K562 (cell line): ENCODE measurements around the gene PLEKHG1. TPM values are rescaled to one million over a fixed set of nuclear protein-coding genes. Genes with fewer than 3 reads are reported as not detected.

Experiments
- ATAC-seq: fragments of 200-7000 bp; cut with Tn5 transposase; 3 replicates; pipeline ENCODE4 v1.9.1; 2020; ENCODE audit warnings: moderate library complexity
- BruUV-seq: library from RNA; stranded (reverse); fragments of 400-500 nt; replicated peaks from 2 replicates; lab custom pipeline; 2021; lab: Mats Ljungman, UMichigan
- CTCF ChIA-PET: fragments of 300-600 bp; formaldehyde crosslinking; extraction: SDS; loops from one replicate; lab custom pipeline; 2021; ENCODE audit warnings: low intra/inter-chr PET ratio; lab: Yijun Ruan, JAX
- POLR2A ChIA-PET: fragments of 300-600, 350-650 bp; sonication (Branson Sonifier 250); formaldehyde crosslinking; extraction: SDS; loops from one replicate; lab custom pipeline; 2021; ENCODE audit warnings: antibody characterized with exemption, inconsistent platforms; lab: Yijun Ruan, JAX
- DNase-seq, 4 experiments: peaks; one replicate each; pipeline versions ENCODE4 v3.0.0 to v3.0.0-alpha.2; 2011 to 2018; ENCODE audit warnings: low spot score in 3 of 4, mixed read lengths in 3 of 4; ENCODE audit errors: extremely low read depth in 1 of 4
- FAIRE-seq: peaks from 2 replicates; lab custom pipeline; 2011; peaks lifted over from hg19 to GRCh38; lab: Jason Lieb, UNC
- H2AFZ ChIP-seq: 2 replicates; pipeline ENCODE4 v1.6.0; 2011; ENCODE audit warnings: low read depth, low read length, control low read depth, inconsistent platforms
- H3K27ac ChIP-seq: fragments of 200-600 bp; 3 replicates; pipeline ENCODE4 v1.8.0; 2011; ENCODE audit warnings: low read depth, mild to moderate bottlenecking, control low read depth, inconsistent platforms, low read length, moderate library complexity, mixed read lengths; ENCODE audit errors: extremely low read depth
- H3K27me3 ChIP-seq, 2 experiments: fragments of 300-600 bp in 1 of 2; 2 replicates in 1 of 2; 3 replicates in 1 of 2; pipeline versions ENCODE4 v1.6.0 to v1.8.0; 2011; ENCODE audit warnings: inconsistent platforms in 2 of 2, low read length in 2 of 2, mild to moderate bottlenecking in 1 of 2, mixed read lengths in 1 of 2, moderate library complexity in 1 of 2; ENCODE audit not compliant: control insufficient read depth in 2 of 2, insufficient read depth in 2 of 2
- H3K36me3 ChIP-seq: fragments of 300-600 bp; 3 replicates; pipeline ENCODE4 v1.8.0; 2011; ENCODE audit warnings: mild to moderate bottlenecking, low read length, inconsistent platforms; ENCODE audit not compliant: control insufficient read depth, insufficient read depth
- H3K4me1 ChIP-seq, 2 experiments: fragments of 200-600 bp in 1 of 2; replicated peaks in 1 of 2; 2 replicates in 1 of 2; 3 replicates in 1 of 2; pipeline versions ENCODE4 v1.5.1 to v1.8.0; 2011; ENCODE audit warnings: inconsistent platforms in 2 of 2, low read length in 2 of 2, mild to moderate bottlenecking in 1 of 2, mixed read lengths in 1 of 2, moderate library complexity in 1 of 2; ENCODE audit not compliant: control insufficient read depth in 2 of 2, insufficient read depth in 2 of 2
- H3K4me2 ChIP-seq: 2 replicates; pipeline ENCODE4 v1.6.1; 2011; ENCODE audit warnings: low read length, control low read depth, inconsistent platforms, mixed read lengths; ENCODE audit not compliant: insufficient read depth
- H3K4me3 ChIP-seq: fragments of 200-600 bp; sonication (generic), shearing (Covaris generic); 2 replicates; pipeline ENCODE4 v1.5.1; 2016; ENCODE audit warnings: control low read depth, inconsistent platforms
- H3K79me2 ChIP-seq: fragments of 200-600 bp; 3 replicates; pipeline ENCODE4 v1.8.0; 2011; ENCODE audit warnings: low read length, inconsistent platforms; ENCODE audit not compliant: control insufficient read depth, insufficient read depth
- H3K9ac ChIP-seq, 2 experiments: 2 replicates each; pipeline versions ENCODE4 v1.6.0 to v1.6.1; 2011; ENCODE audit warnings: low read depth in 2 of 2, low read length in 2 of 2, control low read depth in 1 of 2, inconsistent platforms in 1 of 2, mild to moderate bottlenecking in 1 of 2, mixed read lengths in 1 of 2; ENCODE audit not compliant: insufficient read depth in 1 of 2
- H3K9me1 ChIP-seq: one replicate; pipeline ENCODE4 v1.6.0; 2011; ENCODE audit warnings: inconsistent platforms, mild to moderate bottlenecking, low read length, moderate library complexity; ENCODE audit not compliant: control insufficient read depth, insufficient read depth
- H3K9me3 ChIP-seq: replicated peaks from 2 replicates; pipeline ENCODE4 v1.5.1; 2011; ENCODE audit warnings: low read depth, low read length, inconsistent platforms; ENCODE audit not compliant: control insufficient read depth, insufficient read depth
- H4K20me1 ChIP-seq: replicated peaks from 2 replicates; pipeline ENCODE4 v1.6.1; 2011; ENCODE audit warnings: low read length, inconsistent platforms, mixed read lengths; ENCODE audit not compliant: control insufficient read depth, insufficient read depth
- HDAC6 ChIP-seq: IDR thresholded peaks from 2 replicates; pipeline ENCODE4 v1.6.1; 2012; ENCODE audit warnings: low read depth, mild to moderate bottlenecking, control low read depth, inconsistent platforms, low read length, moderate library complexity
- HLTF ChIP-seq: fragments of 450-650 bp; IDR thresholded peaks from 2 replicates; pipeline ENCODE4 v1.6.1; 2016
- MAFF ChIP-seq: IDR thresholded peaks from 2 replicates; pipeline ENCODE4 v1.6.1; 2012; ENCODE audit warnings: low read length, improper control_type of control experiment
- MEF2D ChIP-seq: conservative IDR thresholded peaks from 2 replicates; pipeline ENCODE4 v1.6.1; 2016; ENCODE audit warnings: low read depth, missing genetic modification characterization, missing compliant biosample characterization
- NR2F6 ChIP-seq: fragments of 450-650 bp; formaldehyde crosslinking; IDR thresholded peaks from 2 replicates; pipeline ENCODE4 v1.4.0; 2020; ENCODE audit warnings: mild to moderate bottlenecking
- POLR2B ChIP-seq: fragments of 450-650 bp; IDR thresholded peaks from 2 replicates; pipeline ENCODE4 v1.6.1; 2018; ENCODE audit warnings: low read depth; ENCODE audit not compliant: partially characterized antibody
- TAF9B ChIP-seq: fragments of 450-650 bp; IDR thresholded peaks from 2 replicates; pipeline ENCODE4 v1.6.1; 2018; ENCODE audit warnings: mild to moderate bottlenecking; ENCODE audit not compliant: partially characterized antibody
- ZNF780A ChIP-seq: fragments of 250-450 bp; sonication (Bioruptor Pico); IDR thresholded peaks from 2 replicates; pipeline ENCODE4 v1.5.0; 2021; ENCODE audit warnings: mild to moderate bottlenecking
- WGBS: fragments of 100-300 bp; shearing (Covaris generic); methylation state at CpG from one replicate; pipeline ENCODE4 v1.1.6; 2016; ENCODE audit warnings: low coverage, mixed read lengths; ENCODE audit not compliant: insufficient coverage; ENCODE audit errors: missing lambda C conversion rate; 5-methylcytosine and 5-hydroxymethylcytosine counted together
- in situ Hi-C: fragments of 300-500 bp; cut with MboI; formaldehyde crosslinking; loops from 4 replicates; pipeline ENCODE4 v1.15.0; 2018; ENCODE audit warnings: inconsistent platforms, mixed read lengths
- intact Hi-C: fragments of 100-400 bp; cut with micrococcal nuclease; formaldehyde crosslinking; loops from 2 replicates; pipeline ENCODE4 v1.14.2; 2022
- polyA plus RNA-seq, 8 experiments: library from polyadenylated mRNA; depleted of rRNA in 4 of 8; stranded (reverse) in 5 of 8; unstranded in 3 of 8; fragments of >200 nt; fragmentation: Nextera tagmentation in 2 of 8; fragmentation: Illumina TruSeq in 1 of 8; extraction: Ambion mirVana in 2 of 8; extraction: Trizol in 1 of 8; gene quantifications; 2 replicates each; pipeline versions ENCODE4 v1.2.1 to v1.2.3, GENCODE V29; 2011 to 2014; ENCODE audit warnings: inconsistent platforms in 1 of 8, missing spikeins in 1 of 8
- total RNA-seq, 7 experiments: library from RNA; depleted of rRNA in 6 of 7; stranded (reverse); fragments of >200 nt in 6 of 7; fragmentation: Illumina TruSeq in 2 of 7; extraction: Trizol in 2 of 7; gene quantifications; 2 replicates each; pipeline versions ENCODE4 v1.2.1 to v1.2.3, GENCODE V29; 2011 to 2021; ENCODE audit warnings: low replicate concordance in 1 of 7
- TF ChIP-seq, protein P1 (sequence below), 2 experiments: IDR thresholded peaks; 2 replicates each; pipeline ENCODE4 v1.6.1; 2012; ENCODE audit warnings: improper control_type of control experiment in 2 of 2, low read depth in 2 of 2, low read length in 2 of 2, borderline replicate concordance in 1 of 2
- TF ChIP-seq, protein P2 (sequence below): sonication (generic); formaldehyde crosslinking; IDR thresholded peaks from 2 replicates; pipeline ENCODE4 v1.9.0; 2022; ENCODE audit warnings: mild to moderate bottlenecking, missing genetic modification reagents

Gene PLEKHG1
- total and polyA plus RNA-seq, 9 of the 15 experiments (the other 6 are each of a cell fraction or from before 2014, with no cell fraction given) = 0.03 to 0.16 (median 0.03) TPM; not detected in 6

DNA sequence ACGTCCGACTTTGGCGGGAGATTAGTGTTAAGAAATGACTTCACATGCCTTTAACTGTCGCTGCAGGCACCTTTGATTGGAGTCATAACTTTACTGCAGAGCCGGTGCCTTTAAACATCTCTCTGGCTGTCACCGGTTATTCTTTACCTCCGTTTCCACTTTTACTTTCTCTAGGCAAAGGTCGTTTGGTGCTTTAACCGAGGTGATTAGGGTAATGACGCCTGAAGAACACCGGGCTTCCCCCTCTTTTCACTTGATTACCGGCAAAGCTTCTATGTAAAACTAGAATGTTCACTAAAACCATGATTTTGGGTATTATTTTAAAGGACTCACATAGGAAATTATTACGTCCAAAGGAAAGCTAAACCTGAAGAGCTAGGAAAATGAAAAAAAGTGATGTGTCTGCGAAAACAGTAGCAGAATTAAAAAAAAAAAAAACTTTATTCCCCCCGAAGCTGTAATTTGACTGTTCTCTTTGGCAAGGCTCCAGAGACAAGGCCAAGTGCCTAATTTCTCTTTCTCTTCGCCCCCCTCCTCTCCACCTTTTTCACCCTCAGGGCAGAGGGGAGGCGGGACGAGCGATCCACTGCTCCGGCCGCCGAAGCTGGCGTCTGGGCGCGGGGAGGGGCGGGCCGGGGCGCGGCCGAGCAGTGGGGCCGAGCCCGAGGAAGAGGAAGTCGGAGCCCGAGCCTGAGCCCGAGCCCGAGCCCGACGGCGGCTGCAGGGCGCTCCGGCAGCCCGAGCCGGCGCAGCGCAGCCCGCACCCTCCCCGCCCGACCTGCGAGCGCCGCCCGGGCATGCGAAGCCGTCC lies at the start of gene PLEKHG1 (continued):
- TF ChIP-seq, protein P1, sequence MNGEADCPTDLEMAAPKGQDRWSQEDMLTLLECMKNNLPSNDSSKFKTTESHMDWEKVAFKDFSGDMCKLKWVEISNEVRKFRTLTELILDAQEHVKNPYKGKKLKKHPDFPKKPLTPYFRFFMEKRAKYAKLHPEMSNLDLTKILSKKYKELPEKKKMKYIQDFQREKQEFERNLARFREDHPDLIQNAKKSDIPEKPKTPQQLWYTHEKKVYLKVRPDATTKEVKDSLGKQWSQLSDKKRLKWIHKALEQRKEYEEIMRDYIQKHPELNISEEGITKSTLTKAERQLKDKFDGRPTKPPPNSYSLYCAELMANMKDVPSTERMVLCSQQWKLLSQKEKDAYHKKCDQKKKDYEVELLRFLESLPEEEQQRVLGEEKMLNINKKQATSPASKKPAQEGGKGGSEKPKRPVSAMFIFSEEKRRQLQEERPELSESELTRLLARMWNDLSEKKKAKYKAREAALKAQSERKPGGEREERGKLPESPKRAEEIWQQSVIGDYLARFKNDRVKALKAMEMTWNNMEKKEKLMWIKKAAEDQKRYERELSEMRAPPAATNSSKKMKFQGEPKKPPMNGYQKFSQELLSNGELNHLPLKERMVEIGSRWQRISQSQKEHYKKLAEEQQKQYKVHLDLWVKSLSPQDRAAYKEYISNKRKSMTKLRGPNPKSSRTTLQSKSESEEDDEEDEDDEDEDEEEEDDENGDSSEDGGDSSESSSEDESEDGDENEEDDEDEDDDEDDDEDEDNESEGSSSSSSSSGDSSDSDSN (IDR thresholded peaks at IDR 0.05; ENCODE audit: borderline replicate concordance in 1 of 2, low read depth in 2 of 2, low read length in 2 of 2) = peak; percentile 17 to 88; a peak in 2 of 4 replicates
- TF ChIP-seq, protein P2, sequence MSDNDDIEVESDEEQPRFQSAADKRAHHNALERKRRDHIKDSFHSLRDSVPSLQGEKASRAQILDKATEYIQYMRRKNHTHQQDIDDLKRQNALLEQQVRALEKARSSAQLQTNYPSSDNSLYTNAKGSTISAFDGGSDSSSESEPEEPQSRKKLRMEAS (CRISPR knock-in tag) = no peak
- TF ChIP-seq POLR2B = no peak

DNA sequence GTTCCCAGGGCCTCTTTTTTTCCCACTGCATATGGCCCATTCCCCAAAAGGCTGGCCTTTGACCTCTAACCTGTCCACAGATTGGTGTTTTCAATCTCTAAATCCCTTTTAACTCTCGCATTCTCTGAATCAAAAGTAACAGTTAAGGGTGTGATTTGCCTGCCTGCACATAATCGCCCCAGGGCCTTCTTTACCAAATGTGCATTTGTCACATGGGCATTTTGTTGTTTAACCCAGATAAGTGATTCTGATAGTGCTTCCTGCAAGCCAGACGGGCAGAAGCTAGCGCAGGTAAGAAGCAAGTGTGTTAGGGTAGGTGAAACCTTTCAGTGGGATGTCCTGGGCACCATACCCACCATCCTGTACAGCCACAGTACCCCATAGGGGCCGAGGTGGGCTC lies 49.4 kb upstream of the PLEKHG1 start:
- FAIRE-seq = no peak
- POLR2A ChIA-PET = no interaction called here
- 5% methylated on average over 5 of the region's 5 CpGs for WGBS

More for the DNA sequence above, 49.4 kb upstream of the PLEKHG1 start:
- Histone ChIP-seq H3K36me3 (no peaks in the 10 kb centered on the region), H3K27ac (no peak overlapping the region), H3K79me2 (no peaks in the 10 kb centered on the region), H3K4me2 (no peak overlapping the region), H2AFZ (no peak overlapping the region), H4K20me1 (no peaks in the 10 kb centered on the region), H3K9ac (no peak overlapping the region), H3K9me1 (no peaks in the 10 kb centered on the region), H3K9me3 (no peaks in the 10 kb centered on the region), H3K4me1 (no peaks in the 10 kb centered on the region), H3K4me3 (no peak overlapping the region), H3K27me3 (peaks cover 22 to 30% of the 10 kb centered on the region in 2 experiments; a peak in 4 of 5 replicates)
- no peak for TF ChIP-seq HLTF
- no peak for TF ChIP-seq ZNF780A
- no peak for TF ChIP-seq NR2F6
- TF ChIP-seq TAF9B = no peak
- TF ChIP-seq MEF2D (tag) = no peak
- no peak for TF ChIP-seq HDAC6
- no peak for TF ChIP-seq MAFF
- BruUV-seq = no TSS peak
- in situ Hi-C loops = no loop called here
- CTCF ChIA-PET = no interaction called here
- intact Hi-C loops = no loop called here
- no peak for DNase-seq
- ATAC-seq = no peak
